Keratinocyte (primary cell): ENCODE data around the gene PTGDS.

Source experiments
- EZH2 ChIP-seq: IDR thresholded peaks from one replicate; pipeline ENCODE4 v1.6.1; 2012; ENCODE audit warnings: inconsistent platforms, mild to moderate bottlenecking, low read length, moderate library complexity
- TF ChIP-seq, protein P1 (sequence below), 3 experiments: IDR thresholded peaks in 1 of 3; conservative IDR thresholded peaks in 1 of 3; optimal IDR thresholded peaks in 1 of 3; 2 replicates in 2 of 3; 3 replicates in 1 of 3; pipeline versions ENCODE3 to v1.5.1; 2011; ENCODE audit warnings: low read length in 3 of 3, mild to moderate bottlenecking in 3 of 3, moderate library complexity in 2 of 3, control low read depth in 1 of 3, inconsistent platforms in 1 of 3; ENCODE audit not compliant: insufficient read depth in 2 of 3; ENCODE audit errors: extremely low read depth in 1 of 3

DNA sequence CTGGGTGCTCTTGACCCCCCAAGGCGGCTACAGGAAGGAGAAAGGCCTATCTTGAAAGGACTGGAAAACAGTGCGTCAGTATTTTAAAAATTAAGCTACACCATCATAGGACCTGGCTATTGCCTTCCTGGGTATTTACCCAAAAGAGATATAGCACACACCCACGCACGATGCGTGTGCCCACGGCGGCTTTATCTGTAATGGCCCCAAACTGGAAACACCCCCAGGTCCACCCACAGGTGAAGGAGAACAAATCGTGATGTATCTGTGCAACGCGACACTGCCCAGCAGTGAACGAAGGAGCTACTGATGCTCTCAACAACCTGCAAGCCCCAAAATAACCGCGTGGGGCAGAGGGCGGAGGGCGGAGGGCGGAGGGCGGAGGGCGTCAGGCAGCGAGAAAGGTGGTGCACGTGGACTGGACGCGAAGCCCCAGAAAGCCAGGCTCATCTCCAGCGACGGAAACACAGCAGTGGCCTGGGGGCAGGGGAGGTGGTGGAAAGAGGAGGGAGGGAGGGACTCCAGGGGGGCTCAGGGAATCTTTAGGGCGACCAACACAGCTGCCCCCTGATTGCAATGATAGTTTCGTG, 12.4 kb upstream of the PTGDS start:
- TF ChIP-seq, protein P1, sequence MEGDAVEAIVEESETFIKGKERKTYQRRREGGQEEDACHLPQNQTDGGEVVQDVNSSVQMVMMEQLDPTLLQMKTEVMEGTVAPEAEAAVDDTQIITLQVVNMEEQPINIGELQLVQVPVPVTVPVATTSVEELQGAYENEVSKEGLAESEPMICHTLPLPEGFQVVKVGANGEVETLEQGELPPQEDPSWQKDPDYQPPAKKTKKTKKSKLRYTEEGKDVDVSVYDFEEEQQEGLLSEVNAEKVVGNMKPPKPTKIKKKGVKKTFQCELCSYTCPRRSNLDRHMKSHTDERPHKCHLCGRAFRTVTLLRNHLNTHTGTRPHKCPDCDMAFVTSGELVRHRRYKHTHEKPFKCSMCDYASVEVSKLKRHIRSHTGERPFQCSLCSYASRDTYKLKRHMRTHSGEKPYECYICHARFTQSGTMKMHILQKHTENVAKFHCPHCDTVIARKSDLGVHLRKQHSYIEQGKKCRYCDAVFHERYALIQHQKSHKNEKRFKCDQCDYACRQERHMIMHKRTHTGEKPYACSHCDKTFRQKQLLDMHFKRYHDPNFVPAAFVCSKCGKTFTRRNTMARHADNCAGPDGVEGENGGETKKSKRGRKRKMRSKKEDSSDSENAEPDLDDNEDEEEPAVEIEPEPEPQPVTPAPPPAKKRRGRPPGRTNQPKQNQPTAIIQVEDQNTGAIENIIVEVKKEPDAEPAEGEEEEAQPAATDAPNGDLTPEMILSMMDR (optimal IDR thresholded peaks at IDR 0.05 in 1 of 3, IDR thresholded peaks at IDR 0.05 in 1 of 3, conservative IDR thresholded peaks at IDR 0.05 in 1 of 3; ENCODE audit: extremely low read depth in 1 of 3, insufficient read depth in 2 of 3, low read length in 3 of 3) = no peak
- no peak for TF ChIP-seq EZH2
